NT2/D1 (cell line): ENCODE data around the gene CROT.
A peak's percentile ranks its signal among the peaks of the same experiment; 100 is the strongest.

ENCODE experiments used
- DNase-seq: peaks from one replicate; pipeline ENCODE4 v3.0.0-alpha.2; 2011; ENCODE audit warnings: low read depth, low spot score
- H3K27me3 ChIP-seq: 2 replicates; pipeline ENCODE4 v1.6.0; 2011; ENCODE audit warnings: mild to moderate bottlenecking; ENCODE audit not compliant: insufficient read length, insufficient read depth
- H3K36me3 ChIP-seq: 2 replicates; pipeline ENCODE4 v1.6.1; 2011; ENCODE audit warnings: mild to moderate bottlenecking, low read length, mixed read lengths; ENCODE audit not compliant: insufficient read depth, insufficient read length
- H3K4me1 ChIP-seq: 2 replicates; pipeline ENCODE4 v1.5.1; 2011; ENCODE audit not compliant: insufficient read depth, insufficient read length
- H3K4me3 ChIP-seq: 2 replicates; pipeline ENCODE4 v1.5.1; 2011; ENCODE audit warnings: low read depth; ENCODE audit not compliant: insufficient read length
- H3K9ac ChIP-seq: 2 replicates; pipeline ENCODE4 v1.6.0; 2011; ENCODE audit warnings: low read depth; ENCODE audit not compliant: insufficient read length
- H3K9me3 ChIP-seq: 2 replicates; pipeline ENCODE4 v1.5.1; 2011; ENCODE audit warnings: mild to moderate bottlenecking, low read length; ENCODE audit not compliant: insufficient read depth
- SUZ12 ChIP-seq: IDR thresholded peaks from 2 replicates; pipeline ENCODE4 v1.6.1; 2011; ENCODE audit not compliant: insufficient read length, insufficient read depth; ENCODE audit errors: extremely low read depth
- YY1 ChIP-seq: IDR thresholded peaks from 2 replicates; pipeline ENCODE4 v1.6.1; 2011; ENCODE audit not compliant: insufficient read length, insufficient read depth
- ZNF274 ChIP-seq: IDR thresholded peaks from 2 replicates; pipeline ENCODE4 v1.6.1; 2011; ENCODE audit warnings: mild to moderate bottlenecking, low read depth, low read length

Gene CROT

GRCh38 chr7:87345166-87345927, at the start of gene CROT:
CROT (plus strand) TSS chr7:87345664; CDS start chr7:87349069, 3,405 bp downstream.
- Histone ChIP-seq H3K36me3 (peaks cover 7% of the 10 kb centered on the region), H3K9ac (peak within 1 kb of the TSS; percentile 80)

GRCh38 chr7:87300756-87301155, 44.7 kb upstream of the CROT start:
- Histone ChIP-seq H3K9ac (no peak overlapping the region), H3K27me3 (no peaks in the 10 kb centered on the region), H3K9me3 (no peaks in the 10 kb centered on the region), H3K4me1 (no peaks in the 10 kb centered on the region), H3K4me3 (no peak overlapping the region), H3K36me3 (no peaks in the 10 kb centered on the region)
- no peak for TF ChIP-seq SUZ12
- no peak for TF ChIP-seq YY1
- no peak for TF ChIP-seq ZNF274
- DNase-seq: no peak

More at GRCh38 chr7:87345166-87345927, at the start of gene CROT:
- Histone ChIP-seq H3K27me3 (peaks cover 3% of the 10 kb centered on the region), H3K9me3 (no peaks in the 10 kb centered on the region), H3K4me1 (no peaks in the 10 kb centered on the region), H3K4me3 (peak within 1 kb of the TSS; percentile 83)
- TF ChIP-seq ZNF274 (no peak), SUZ12 (no peak), YY1 (no peak)
- peak; percentile 91 for DNase-seq

DNA sequence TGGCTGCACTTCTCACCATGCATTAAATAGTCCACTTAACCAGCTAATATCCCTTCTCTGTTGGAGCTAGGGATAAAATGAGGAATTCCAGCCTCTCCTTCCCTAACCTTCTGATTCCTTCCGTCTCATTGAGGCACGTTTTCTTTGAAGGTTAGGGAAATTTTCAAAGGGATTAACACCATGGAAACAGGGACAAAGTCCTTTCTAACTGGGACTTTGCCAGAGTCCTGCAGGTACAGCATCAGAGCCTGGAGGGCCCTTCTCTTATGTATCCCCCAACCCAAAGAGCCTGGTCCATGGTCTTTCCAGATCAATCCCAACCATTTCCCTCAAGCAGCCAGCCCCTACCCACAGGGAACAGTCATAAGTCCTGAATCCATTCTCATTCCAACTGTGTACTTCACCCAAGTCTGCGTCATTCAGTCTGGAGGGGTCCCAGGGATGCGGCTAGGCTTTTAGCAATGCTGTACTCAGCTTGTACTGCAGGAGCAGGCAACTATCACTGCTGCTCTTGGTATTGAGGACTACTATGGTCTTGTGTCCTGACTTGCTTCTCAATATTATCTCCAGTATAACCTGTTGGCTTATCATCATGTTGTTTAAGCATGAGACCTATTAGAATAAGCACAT, 34.6 kb upstream of the CROT start:
- Histone ChIP-seq H3K4me1 (no peaks in the 10 kb centered on the region), H3K36me3 (no peaks in the 10 kb centered on the region), H3K9ac (no peak overlapping the region), H3K27me3 (no peaks in the 10 kb centered on the region), H3K4me3 (no peak overlapping the region), H3K9me3 (no peaks in the 10 kb centered on the region)
- DNase-seq: no peak
- TF ChIP-seq ZNF274 (no peak), YY1 (no peak), SUZ12 (no peak)

GRCh38 chr7:87312215-87312865, 33.1 kb upstream of the CROT start:
- Histone ChIP-seq H3K4me3 (no peak overlapping the region), H3K27me3 (no peaks in the 10 kb centered on the region), H3K9ac (no peak overlapping the region), H3K9me3 (no peaks in the 10 kb centered on the region), H3K4me1 (no peaks in the 10 kb centered on the region), H3K36me3 (no peaks in the 10 kb centered on the region)
- TF ChIP-seq ZNF274 (no peak), SUZ12 (no peak), YY1 (no peak)
- peak; percentile 57 for DNase-seq

DNA sequence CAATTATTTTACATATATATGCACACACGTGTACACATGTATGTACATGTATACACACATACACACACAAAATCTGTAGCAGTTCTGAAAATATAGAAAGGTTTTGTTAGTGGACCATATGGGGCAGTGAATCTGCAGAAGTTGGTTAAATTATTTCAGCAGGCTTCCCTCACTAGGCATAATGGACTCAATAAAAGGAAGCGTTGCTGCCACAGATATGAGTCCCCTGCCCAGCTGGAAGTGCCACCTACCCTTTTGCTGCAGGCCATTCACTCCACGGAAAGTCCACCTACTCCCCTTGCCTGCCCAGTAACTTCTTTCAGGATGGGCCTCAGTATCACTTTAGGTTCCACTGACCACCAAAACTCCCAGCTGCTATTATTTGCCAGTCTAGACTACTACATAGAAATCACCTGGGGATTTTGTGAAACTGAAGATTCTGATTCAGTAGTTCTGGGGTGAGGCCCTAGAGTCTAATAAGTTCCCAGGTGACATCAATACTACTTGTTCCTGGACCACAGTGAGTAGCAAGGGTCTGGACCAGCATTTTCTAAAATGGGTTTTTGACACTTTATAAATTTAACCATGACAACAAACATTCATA, 29.3 kb upstream of the CROT start:
- Histone ChIP-seq H3K27me3 (no peaks in the 10 kb centered on the region), H3K4me3 (no peak overlapping the region), H3K36me3 (no peaks in the 10 kb centered on the region), H3K9me3 (no peaks in the 10 kb centered on the region), H3K9ac (no peak overlapping the region), H3K4me1 (no peaks in the 10 kb centered on the region)
- no peak for DNase-seq
- TF ChIP-seq SUZ12: no peak
- no peak for TF ChIP-seq ZNF274
- no peak for TF ChIP-seq YY1

GRCh38 chr7:87316846-87317552, 28.5 kb upstream of the CROT start:
- no peak for DNase-seq
- TF ChIP-seq ZNF274: no peak
- TF ChIP-seq YY1: no peak
- no peak for TF ChIP-seq SUZ12
- H3K36me3 ChIP-seq: no peaks in the 10 kb centered on the region
- H3K4me1 ChIP-seq: no peaks in the 10 kb centered on the region
- H3K4me3 ChIP-seq: no peak overlapping the region
- H3K9ac ChIP-seq: no peak overlapping the region
- no peaks in the 10 kb centered on the region for H3K9me3 ChIP-seq
- no peaks in the 10 kb centered on the region for H3K27me3 ChIP-seq
